ENCODE results near the gene OTOG. TPM values are rescaled to one million over a fixed set of nuclear protein-coding genes. Genes with fewer than 3 reads are reported as not detected.

The OTOG gene
- total RNA-seq, 4 donors from 2014 or later: not detected

GRCh38 chr11:17596711-17597110, 49.7 kb downstream of the OTOG start:
- no peak for TF ChIP-seq CTCF (IDR thresholded peaks at IDR 0.05; ENCODE audit: low read depth)

GRCh38 chr11:17597770-17598169, 50.7 kb downstream of the OTOG start:
- TF ChIP-seq CTCF (IDR thresholded peaks at IDR 0.05; ENCODE audit: low read depth): no peak

- no peak for TF ChIP-seq CTCF (IDR thresholded peaks at IDR 0.05; ENCODE audit: low read depth)
Measured at GRCh38 chr11:17598700-17599459, 51.8 kb downstream of the OTOG start.

- TF ChIP-seq CTCF (IDR thresholded peaks at IDR 0.05; ENCODE audit: low read depth): no peak
Measured at GRCh38 chr11:17599460-17599925, 52.4 kb downstream of the OTOG start.

- TF ChIP-seq CTCF (IDR thresholded peaks at IDR 0.05; ENCODE audit: low read depth): no peak
Measured at GRCh38 chr11:17600316-17601255, 53.5 kb downstream of the OTOG start.

GRCh38 chr11:17601256-17601671, 54.2 kb downstream of the OTOG start:
- TF ChIP-seq CTCF (IDR thresholded peaks at IDR 0.05; ENCODE audit: low read depth): no peak

- no peak for TF ChIP-seq CTCF (IDR thresholded peaks at IDR 0.05; ENCODE audit: low read depth)
Measured at GRCh38 chr11:17601676-17602075, 54.6 kb downstream of the OTOG start.

All from subcutaneous adipose tissue (tissue), 4 donors.